ENCODE results near the gene IKBIP.

IKBIP gene

DNA sequence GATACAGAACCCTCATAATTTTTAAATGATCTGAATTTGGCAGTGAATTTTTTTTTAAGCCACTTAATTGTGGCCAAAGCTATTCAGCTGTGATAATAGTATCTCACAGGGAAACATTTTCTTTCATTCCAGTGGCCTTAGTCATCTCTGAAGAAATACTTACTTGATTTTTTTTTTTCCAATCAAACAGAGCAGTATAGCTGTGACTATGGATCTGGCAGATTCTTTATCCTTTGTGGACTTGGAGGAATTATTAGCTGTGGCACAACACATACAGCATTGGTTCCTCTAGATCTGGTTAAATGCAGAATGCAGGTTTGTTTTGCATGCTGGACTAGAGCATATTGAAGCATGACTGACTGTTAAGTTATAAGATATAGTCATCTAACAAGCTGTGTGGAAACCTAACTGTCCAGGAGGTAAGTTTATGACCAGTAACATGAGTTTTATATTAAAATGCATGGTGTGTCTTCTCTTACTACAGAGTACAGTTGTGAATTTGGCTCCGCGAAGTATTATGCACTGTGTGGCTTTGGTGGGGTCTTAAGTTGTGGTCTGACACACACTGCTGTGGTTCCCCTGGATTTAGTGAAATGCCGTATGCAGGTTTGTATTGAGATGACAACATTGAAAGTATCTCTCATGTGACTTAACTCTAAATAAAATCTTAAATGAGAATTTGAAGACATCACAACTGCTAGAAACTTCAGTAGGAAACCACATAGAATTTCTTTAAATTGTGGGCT, 49.2 kb downstream of the IKBIP start:
- no peaks in the 10 kb centered on the region for H3K27me3 Mint-ChIP-seq (ENCODE audit: low read depth)
- H3K4me3 Mint-ChIP-seq: peak overlapping the region; percentile 95 to 98 (median 95)
- no peaks in the 10 kb centered on the region for H3K9me3 Mint-ChIP-seq
- TF ChIP-seq, protein P1, sequence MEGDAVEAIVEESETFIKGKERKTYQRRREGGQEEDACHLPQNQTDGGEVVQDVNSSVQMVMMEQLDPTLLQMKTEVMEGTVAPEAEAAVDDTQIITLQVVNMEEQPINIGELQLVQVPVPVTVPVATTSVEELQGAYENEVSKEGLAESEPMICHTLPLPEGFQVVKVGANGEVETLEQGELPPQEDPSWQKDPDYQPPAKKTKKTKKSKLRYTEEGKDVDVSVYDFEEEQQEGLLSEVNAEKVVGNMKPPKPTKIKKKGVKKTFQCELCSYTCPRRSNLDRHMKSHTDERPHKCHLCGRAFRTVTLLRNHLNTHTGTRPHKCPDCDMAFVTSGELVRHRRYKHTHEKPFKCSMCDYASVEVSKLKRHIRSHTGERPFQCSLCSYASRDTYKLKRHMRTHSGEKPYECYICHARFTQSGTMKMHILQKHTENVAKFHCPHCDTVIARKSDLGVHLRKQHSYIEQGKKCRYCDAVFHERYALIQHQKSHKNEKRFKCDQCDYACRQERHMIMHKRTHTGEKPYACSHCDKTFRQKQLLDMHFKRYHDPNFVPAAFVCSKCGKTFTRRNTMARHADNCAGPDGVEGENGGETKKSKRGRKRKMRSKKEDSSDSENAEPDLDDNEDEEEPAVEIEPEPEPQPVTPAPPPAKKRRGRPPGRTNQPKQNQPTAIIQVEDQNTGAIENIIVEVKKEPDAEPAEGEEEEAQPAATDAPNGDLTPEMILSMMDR (IDR thresholded peaks at IDR 0.05; ENCODE audit: unreplicated experiment in 3 of 3): no peak
- peaks cover 26% of the 10 kb centered on the region for H3K4me1 Mint-ChIP-seq
- H3K36me3 Mint-ChIP-seq (ENCODE audit: low read depth): peaks cover 44% of the 10 kb centered on the region
- peak overlapping the region; percentile 98 to 99 (median 99) for H3K27ac Mint-ChIP-seq

DNA sequence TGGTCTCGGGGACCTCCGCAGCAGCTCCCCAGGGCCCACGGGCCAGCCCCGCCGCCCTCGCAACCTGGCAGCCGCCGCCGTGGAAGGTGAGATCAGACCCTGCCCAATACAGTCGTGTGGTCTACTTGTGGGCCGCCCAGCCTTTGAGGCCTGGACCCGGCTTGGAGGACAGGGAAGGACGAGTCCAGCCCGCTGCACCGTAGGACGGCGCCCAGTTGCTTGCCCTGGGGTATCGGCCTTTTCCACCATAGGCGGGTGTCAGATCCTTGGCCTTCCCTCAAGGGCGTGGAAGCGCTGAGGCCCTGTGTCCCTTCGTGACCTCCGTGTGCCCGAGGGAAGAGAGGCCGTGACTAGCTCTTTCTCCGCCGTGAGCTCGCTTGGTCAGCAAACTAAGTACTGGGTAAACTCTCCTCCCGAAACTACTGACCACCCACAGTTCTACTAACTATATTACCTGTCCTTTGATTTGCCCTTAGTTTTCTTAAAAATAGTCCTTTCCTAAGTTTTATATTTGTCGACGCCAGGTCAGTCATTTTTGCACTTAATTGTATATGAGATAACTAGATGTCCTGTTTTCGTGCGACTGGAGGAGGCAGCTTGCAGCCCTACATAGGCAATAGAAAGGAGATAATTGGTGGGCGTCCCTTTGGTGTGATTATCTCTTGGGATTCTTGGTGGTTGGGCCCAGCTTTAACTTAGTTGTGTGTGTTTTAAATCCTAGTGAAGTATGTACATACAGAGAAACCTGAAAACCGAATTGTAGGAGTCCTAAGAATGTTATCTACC, 50.3 kb downstream of the IKBIP start:
- H3K9me3 Mint-ChIP-seq: no peaks in the 10 kb centered on the region
- peak overlapping the region; percentile 98 to 99 (median 99) for H3K27ac Mint-ChIP-seq
- no peaks in the 10 kb centered on the region for H3K27me3 Mint-ChIP-seq (ENCODE audit: low read depth)
- TF ChIP-seq, protein P1 (IDR thresholded peaks at IDR 0.05; ENCODE audit: unreplicated experiment in 3 of 3): no peak
- H3K4me3 Mint-ChIP-seq: peak overlapping the region; percentile 95 to 98 (median 95)
- peaks cover 34% of the 10 kb centered on the region for H3K36me3 Mint-ChIP-seq (ENCODE audit: low read depth)
- H3K4me1 Mint-ChIP-seq: peaks cover 26% of the 10 kb centered on the region

DNA sequence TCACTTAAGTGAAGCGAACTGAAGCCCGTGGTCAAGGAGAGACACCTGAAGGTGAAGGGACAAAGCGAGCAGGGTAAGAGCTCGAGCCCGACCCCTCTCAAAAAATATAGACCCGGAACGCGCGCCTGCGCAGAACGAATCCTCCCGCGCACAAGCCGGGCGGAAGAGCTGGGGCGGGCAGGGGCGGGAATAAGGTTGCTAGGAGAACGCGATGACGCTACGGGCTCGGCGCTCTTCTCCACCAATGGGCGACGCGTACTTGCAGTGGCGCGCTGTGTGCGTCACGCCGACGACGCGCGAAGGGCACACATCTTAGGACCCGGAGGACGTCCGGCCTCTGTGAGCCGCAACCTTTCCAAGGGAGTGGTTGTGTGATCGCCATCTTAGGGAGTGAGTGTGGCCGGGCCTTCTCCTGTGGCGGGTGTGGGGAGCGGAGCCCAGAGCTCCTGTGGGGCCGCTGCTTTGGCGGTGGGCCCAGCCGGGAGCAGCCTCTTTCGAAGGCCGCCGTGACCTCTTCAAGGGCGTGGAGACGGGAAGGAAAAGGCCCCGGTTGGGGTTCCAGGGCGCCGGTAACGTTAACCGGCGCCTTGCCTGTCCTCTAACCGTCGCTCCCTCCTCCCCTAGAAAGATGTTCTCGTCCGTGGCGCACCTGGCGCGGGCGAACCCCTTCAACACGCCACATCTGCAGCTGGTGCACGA, 51.1 kb downstream of the IKBIP start, which contains the start of gene SLC25A3:
Gene SLC25A3, plus strand, starts transcription at position 336 of the 699 bp plus-strand sequence. Its CDS starts 293 bp downstream, at position 629.
- TF ChIP-seq, protein P1 (IDR thresholded peaks at IDR 0.05; ENCODE audit: unreplicated experiment in 3 of 3): no peak
- peaks cover 27% of the 10 kb centered on the region for H3K36me3 Mint-ChIP-seq (ENCODE audit: low read depth)
- no peaks in the 10 kb centered on the region for H3K27me3 Mint-ChIP-seq (ENCODE audit: low read depth)
- peaks cover 26% of the 10 kb centered on the region for H3K4me1 Mint-ChIP-seq
- H3K9me3 Mint-ChIP-seq: no peaks in the 10 kb centered on the region
- H3K27ac Mint-ChIP-seq: peak within 1 kb of the TSS; percentile 98 to 99 (median 99)
- peak within 1 kb of the TSS; percentile 95 to 98 (median 95) for H3K4me3 Mint-ChIP-seq

DNA sequence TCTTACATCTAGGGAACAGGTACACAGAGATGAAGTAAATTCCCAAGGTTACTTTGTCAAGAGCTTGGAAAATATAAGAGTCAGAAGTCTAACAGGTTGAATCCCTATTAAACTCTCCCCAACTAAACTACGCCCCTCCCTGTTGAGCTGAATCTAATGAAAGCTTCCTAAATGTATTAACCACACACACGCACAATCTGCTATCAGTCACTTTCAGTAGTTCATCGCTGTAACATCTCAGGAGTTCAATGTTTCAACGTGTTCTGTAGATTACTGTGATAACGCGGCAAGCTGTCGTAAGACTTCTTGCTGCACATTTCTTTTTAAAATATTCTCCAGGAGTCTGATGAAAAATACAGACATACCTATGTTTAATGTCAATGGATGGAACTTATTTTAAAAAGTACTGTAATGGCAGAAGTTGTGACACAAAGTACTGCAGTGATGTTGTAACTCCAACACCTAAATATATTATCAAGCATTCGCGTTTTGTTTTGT, 51.7 kb downstream of the IKBIP start:
- Mint-ChIP-seq H3K4me1 (peaks cover 26% of the 10 kb centered on the region), H3K4me3 (peak overlapping the region; percentile 95 to 98 (median 95)), H3K9me3 (no peaks in the 10 kb centered on the region), H3K27me3 (ENCODE audit: low read depth) (no peaks in the 10 kb centered on the region), H3K36me3 (ENCODE audit: low read depth) (peaks cover 21% of the 10 kb centered on the region), H3K27ac (peak overlapping the region; percentile 98 to 99 (median 99))
- TF ChIP-seq, protein P1 (IDR thresholded peaks at IDR 0.05; ENCODE audit: unreplicated experiment in 3 of 3): no peak

DNA sequence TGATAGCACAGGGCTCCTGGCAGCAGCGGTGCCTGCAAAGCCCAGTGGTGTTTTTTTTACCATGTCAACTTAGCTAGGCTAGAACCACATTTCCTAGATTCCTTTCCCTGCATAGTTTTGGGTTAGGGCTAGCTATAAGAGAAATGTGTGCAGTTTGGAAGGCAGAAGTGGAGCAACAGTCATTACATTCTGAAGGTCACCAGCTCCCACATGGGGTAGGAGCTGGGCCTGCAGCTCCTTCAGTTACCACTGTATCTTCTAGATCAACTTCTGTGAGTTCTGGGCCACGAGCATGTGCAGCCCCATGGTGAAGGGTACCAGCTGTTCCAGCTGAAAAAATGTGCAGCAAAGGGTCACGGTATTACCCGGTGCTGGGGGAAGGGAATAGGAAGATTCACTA, 53.4 kb downstream of the IKBIP start:
- TF ChIP-seq, protein P1 (IDR thresholded peaks at IDR 0.05; ENCODE audit: unreplicated experiment in 3 of 3): no peak
- no peaks in the 10 kb centered on the region for H3K9me3 Mint-ChIP-seq
- H3K4me3 Mint-ChIP-seq: peak overlapping the region; percentile 69 to 79 (median 70)
- peak overlapping the region; percentile 71 to 83 (median 72) for H3K27ac Mint-ChIP-seq
- H3K27me3 Mint-ChIP-seq (ENCODE audit: low read depth): no peaks in the 10 kb centered on the region
- peaks cover 26% of the 10 kb centered on the region for H3K4me1 Mint-ChIP-seq
- peaks cover 7% of the 10 kb centered on the region for H3K36me3 Mint-ChIP-seq (ENCODE audit: low read depth)

All from nephron (organoid).